ENCODE measurements around the gene TSR1.

DNA sequence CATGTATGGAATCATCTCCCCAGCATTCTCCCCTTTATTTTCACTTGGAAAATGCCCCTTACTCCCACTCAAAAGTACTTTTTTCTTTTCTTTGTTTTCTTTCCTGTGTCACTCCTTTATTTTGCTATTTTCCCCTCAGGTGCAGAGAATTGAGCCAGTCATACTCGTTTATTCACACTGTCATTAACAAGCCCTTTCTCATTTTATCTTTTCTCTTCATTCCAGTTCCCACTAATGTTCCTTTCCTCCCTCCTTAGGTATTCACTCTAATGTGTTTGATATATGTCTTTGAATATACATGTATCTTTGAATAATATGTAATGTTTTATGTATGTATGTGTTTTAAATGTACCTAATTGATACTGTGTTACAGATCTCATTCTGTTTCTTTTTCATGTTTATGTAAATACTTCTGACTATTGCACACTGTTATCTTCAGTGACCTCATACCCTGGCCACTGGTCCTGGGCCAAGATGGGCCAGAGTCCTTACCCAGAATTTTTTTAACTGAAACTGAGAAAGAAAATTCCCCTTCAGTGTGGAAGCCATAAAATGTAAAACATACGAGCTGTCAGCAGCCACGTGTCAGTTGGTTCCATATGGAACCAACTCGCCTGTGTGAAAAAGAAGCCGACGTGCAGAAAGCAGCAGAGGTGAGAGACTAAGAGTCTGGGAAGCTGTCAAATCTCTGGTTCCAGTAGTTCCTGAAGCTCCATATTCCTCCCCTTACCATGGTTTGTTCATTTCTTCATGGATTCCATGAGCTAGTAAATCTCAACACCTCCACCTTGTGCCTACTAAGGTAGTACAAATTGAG is 26.7 kb downstream of the TSR1 start:
- TF ChIP-seq POLR2A (IDR thresholded peaks at IDR 0.05) = no peak
- TF ChIP-seq, protein P1, sequence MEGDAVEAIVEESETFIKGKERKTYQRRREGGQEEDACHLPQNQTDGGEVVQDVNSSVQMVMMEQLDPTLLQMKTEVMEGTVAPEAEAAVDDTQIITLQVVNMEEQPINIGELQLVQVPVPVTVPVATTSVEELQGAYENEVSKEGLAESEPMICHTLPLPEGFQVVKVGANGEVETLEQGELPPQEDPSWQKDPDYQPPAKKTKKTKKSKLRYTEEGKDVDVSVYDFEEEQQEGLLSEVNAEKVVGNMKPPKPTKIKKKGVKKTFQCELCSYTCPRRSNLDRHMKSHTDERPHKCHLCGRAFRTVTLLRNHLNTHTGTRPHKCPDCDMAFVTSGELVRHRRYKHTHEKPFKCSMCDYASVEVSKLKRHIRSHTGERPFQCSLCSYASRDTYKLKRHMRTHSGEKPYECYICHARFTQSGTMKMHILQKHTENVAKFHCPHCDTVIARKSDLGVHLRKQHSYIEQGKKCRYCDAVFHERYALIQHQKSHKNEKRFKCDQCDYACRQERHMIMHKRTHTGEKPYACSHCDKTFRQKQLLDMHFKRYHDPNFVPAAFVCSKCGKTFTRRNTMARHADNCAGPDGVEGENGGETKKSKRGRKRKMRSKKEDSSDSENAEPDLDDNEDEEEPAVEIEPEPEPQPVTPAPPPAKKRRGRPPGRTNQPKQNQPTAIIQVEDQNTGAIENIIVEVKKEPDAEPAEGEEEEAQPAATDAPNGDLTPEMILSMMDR (IDR thresholded peaks at IDR 0.05 in 8 of 11, conservative IDR thresholded peaks at IDR 0.05 in 3 of 11) = no peak

Measured in spleen (tissue), 7 donors.